HEK293 (cell line): Measurements from ENCODE around the gene NCKAP5.

Experiments used
- ELK4 ChIP-seq: IDR thresholded peaks from 2 replicates; pipeline ENCODE4 v1.6.1; 2011; ENCODE audit warnings: mild to moderate bottlenecking, low read depth, low read length, borderline replicate concordance
- PRDM10 ChIP-seq: fragments of 450-650 bp; formaldehyde crosslinking; IDR thresholded peaks from 2 replicates; pipeline ENCODE4 v1.5.1; 2016; ENCODE audit warnings: missing biosample characterization, missing genetic modification characterization
- ZNF146 ChIP-seq: fragments of 450-650 bp; formaldehyde crosslinking; IDR thresholded peaks from 2 replicates; pipeline ENCODE4 v1.5.1; 2016; ENCODE audit warnings: missing biosample characterization, missing genetic modification characterization
- ZNF558 ChIP-seq: fragments of 450-650 bp; formaldehyde crosslinking; IDR thresholded peaks from 2 replicates; pipeline ENCODE4 v1.5.1; 2016; ENCODE audit warnings: missing biosample characterization, missing genetic modification characterization

GRCh38 chr2:133576714-133577113, 8.5 kb upstream of the NCKAP5 start:
- TF ChIP-seq ELK4 (no peak), ZNF558 (tag by site-specific recombination) (no peak), PRDM10 (tag by site-specific recombination) (no peak), ZNF146 (no peak)
